Measurements from ENCODE around the gene ADAMTSL1.

GRCh38 chr9:18499980-18500379 lies 26.0 kb downstream of the ADAMTSL1 start:
- no peak for TF ChIP-seq CTCF (conservative IDR thresholded peaks at IDR 0.05; ENCODE audit: low read length)
- TF ChIP-seq EZH2phosphoT487 (IDR thresholded peaks at IDR 0.05; ENCODE audit: borderline replicate concordance, low read depth, low read length): no peak
